K562 (cell line): Measurements from ENCODE around the gene DLG4. TPM values are rescaled to one million over a fixed set of nuclear protein-coding genes. Genes with fewer than 3 reads are reported as not detected.

Source experiments
- CUX1 ChIP-seq: fragments of 200-800 bp; sonication (Bioruptor generic); IDR thresholded peaks from 2 replicates; pipeline ENCODE4 v1.6.1; 2016; ENCODE audit warnings: missing genetic modification characterization, missing compliant biosample characterization
- CXXC5 ChIP-seq: fragments of 250-450 bp; sonication (Bioruptor Pico); IDR thresholded peaks from 2 replicates; pipeline ENCODE4 v1.8.0; 2022; ENCODE audit warnings: inconsistent platforms, mild to moderate bottlenecking, moderate library complexity
- DIDO1 ChIP-seq: fragments of 450-650 bp; IDR thresholded peaks from 2 replicates; pipeline ENCODE4 v1.6.1; 2016; ENCODE audit warnings: low read depth, missing biosample characterization, missing genetic modification characterization
- KLF10 ChIP-seq: fragments of 250-450 bp; sonication (Bioruptor Pico); IDR thresholded peaks from 2 replicates; pipeline ENCODE4 v1.6.1; 2021; ENCODE audit warnings: matching md5 sums
- NFRKB ChIP-seq: fragments of 450-650 bp; IDR thresholded peaks from 2 replicates; pipeline ENCODE4 v1.6.1; 2016; ENCODE audit warnings: low read depth
- PATZ1 ChIP-seq: fragments of 250-450 bp; sonication (Bioruptor Pico); IDR thresholded peaks from 2 replicates; pipeline ENCODE4 v1.5.0; 2020; ENCODE audit warnings: mild to moderate bottlenecking, borderline replicate concordance
- RCOR1 ChIP-seq, 2 experiments: IDR thresholded peaks; 2 replicates each; pipeline ENCODE4 v1.6.1; 2012; ENCODE audit warnings: low read depth in 2 of 2, low read length in 2 of 2, borderline replicate concordance in 1 of 2, improper control_type of control experiment in 1 of 2
- SNRNP70 ChIP-seq: fragments of 200-400 bp; formaldehyde crosslinking; optimal IDR thresholded peaks from 2 replicates; pipeline ENCODE3; 2017; ENCODE audit warnings: low read depth, low read length
- THRAP3 ChIP-seq: fragments of 450-650 bp; IDR thresholded peaks from 2 replicates; pipeline ENCODE4 v1.6.1; 2016; ENCODE audit warnings: mild to moderate bottlenecking, inconsistent platforms, borderline replicate concordance
- ZNF318 ChIP-seq, 2 experiments: fragments of 450-650 bp; IDR thresholded peaks; 2 replicates each; pipeline ENCODE4 v1.6.1; 2016; ENCODE audit warnings: mild to moderate bottlenecking in 2 of 2, borderline replicate concordance in 1 of 2, low read depth in 1 of 2, moderate library complexity in 1 of 2
- polyA plus RNA-seq, 8 experiments: library from polyadenylated mRNA; depleted of rRNA in 4 of 8; stranded (reverse) in 5 of 8; unstranded in 3 of 8; fragments of >200 nt; fragmentation: Nextera tagmentation in 2 of 8; fragmentation: Illumina TruSeq in 1 of 8; extraction: Ambion mirVana in 2 of 8; extraction: Trizol in 1 of 8; gene quantifications; 2 replicates each; pipeline versions ENCODE4 v1.2.1 to v1.2.3, GENCODE V29; 2011 to 2014; ENCODE audit warnings: inconsistent platforms in 1 of 8, missing spikeins in 1 of 8
- total RNA-seq, 7 experiments: library from RNA; depleted of rRNA in 6 of 7; stranded (reverse); fragments of >200 nt in 6 of 7; fragmentation: Illumina TruSeq in 2 of 7; extraction: Trizol in 2 of 7; gene quantifications; 2 replicates each; pipeline versions ENCODE4 v1.2.1 to v1.2.3, GENCODE V29; 2011 to 2021; ENCODE audit warnings: low replicate concordance in 1 of 7

DLG4 gene
- total and polyA plus RNA-seq, 9 of the 15 experiments (the other 6 are each of a cell fraction or from before 2014, with no cell fraction given), result 0.03 to 12.0 (median 4.1) TPM

- no peak for TF ChIP-seq CUX1 (CRISPR knock-in tag)
- no peak for TF ChIP-seq RCOR1 (IDR thresholded peaks at IDR 0.05; ENCODE audit: borderline replicate concordance in 1 of 2, low read depth in 2 of 2, low read length in 2 of 2)
- no peak for TF ChIP-seq KLF10 (CRISPR knock-in tag)
- no peak for TF ChIP-seq SNRNP70
- no peak for TF ChIP-seq ZNF318 (IDR thresholded peaks at IDR 0.05; ENCODE audit: borderline replicate concordance in 1 of 2, low read depth in 1 of 2)
- TF ChIP-seq THRAP3, result no peak
- no peak for TF ChIP-seq PATZ1
- TF ChIP-seq CXXC5 (CRISPR knock-in tag), result no peak
- TF ChIP-seq DIDO1, result no peak
- no peak for TF ChIP-seq NFRKB
Measured at GRCh38 chr17:7183433-7184090, 36.1 kb downstream of the DLG4 start (continued).
